ENCODE data around the gene RIT2. TPM values are rescaled to one million over a fixed set of nuclear protein-coding genes. Genes with fewer than 3 reads are reported as not detected.

RIT2 gene
- total RNA-seq, 1 experiment from 2014 or later = 1.5 TPM

DNA sequence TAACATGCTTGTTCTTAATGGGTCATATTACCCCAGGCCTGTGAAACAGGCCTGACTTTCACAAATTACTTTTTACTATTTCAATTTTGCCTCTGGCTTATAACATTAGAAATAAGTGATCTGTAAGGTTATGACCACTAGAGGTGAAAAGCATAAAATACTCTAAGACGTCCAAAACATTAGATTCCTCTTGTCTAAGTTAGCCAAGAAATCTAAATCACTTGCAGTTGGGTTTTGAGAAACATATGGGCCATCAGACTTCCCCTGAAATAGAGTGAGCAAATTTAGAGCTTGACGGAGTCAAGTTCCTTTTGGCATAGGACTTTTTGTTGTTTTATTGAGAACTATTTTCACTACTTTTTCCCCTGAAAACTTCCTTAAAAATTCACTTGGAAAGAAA is 32.7 kb upstream of the RIT2 start (continued):
- TF ChIP-seq, protein P1, sequence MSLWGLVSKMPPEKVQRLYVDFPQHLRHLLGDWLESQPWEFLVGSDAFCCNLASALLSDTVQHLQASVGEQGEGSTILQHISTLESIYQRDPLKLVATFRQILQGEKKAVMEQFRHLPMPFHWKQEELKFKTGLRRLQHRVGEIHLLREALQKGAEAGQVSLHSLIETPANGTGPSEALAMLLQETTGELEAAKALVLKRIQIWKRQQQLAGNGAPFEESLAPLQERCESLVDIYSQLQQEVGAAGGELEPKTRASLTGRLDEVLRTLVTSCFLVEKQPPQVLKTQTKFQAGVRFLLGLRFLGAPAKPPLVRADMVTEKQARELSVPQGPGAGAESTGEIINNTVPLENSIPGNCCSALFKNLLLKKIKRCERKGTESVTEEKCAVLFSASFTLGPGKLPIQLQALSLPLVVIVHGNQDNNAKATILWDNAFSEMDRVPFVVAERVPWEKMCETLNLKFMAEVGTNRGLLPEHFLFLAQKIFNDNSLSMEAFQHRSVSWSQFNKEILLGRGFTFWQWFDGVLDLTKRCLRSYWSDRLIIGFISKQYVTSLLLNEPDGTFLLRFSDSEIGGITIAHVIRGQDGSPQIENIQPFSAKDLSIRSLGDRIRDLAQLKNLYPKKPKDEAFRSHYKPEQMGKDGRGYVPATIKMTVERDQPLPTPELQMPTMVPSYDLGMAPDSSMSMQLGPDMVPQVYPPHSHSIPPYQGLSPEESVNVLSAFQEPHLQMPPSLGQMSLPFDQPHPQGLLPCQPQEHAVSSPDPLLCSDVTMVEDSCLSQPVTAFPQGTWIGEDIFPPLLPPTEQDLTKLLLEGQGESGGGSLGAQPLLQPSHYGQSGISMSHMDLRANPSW (CRISPR knock-in tag; conservative IDR thresholded peaks at IDR 0.05; ENCODE audit: low read depth) = no peak
- TF ChIP-seq NR1H2 (CRISPR knock-in tag; IDR thresholded peaks at IDR 0.05) (no peak), SOX15 (CRISPR knock-in tag; IDR thresholded peaks at IDR 0.05) (no peak), FOXP1 (CRISPR knock-in tag; IDR thresholded peaks at IDR 0.05; ENCODE audit: borderline replicate concordance) (no peak)
- TF ChIP-seq, protein P2, sequence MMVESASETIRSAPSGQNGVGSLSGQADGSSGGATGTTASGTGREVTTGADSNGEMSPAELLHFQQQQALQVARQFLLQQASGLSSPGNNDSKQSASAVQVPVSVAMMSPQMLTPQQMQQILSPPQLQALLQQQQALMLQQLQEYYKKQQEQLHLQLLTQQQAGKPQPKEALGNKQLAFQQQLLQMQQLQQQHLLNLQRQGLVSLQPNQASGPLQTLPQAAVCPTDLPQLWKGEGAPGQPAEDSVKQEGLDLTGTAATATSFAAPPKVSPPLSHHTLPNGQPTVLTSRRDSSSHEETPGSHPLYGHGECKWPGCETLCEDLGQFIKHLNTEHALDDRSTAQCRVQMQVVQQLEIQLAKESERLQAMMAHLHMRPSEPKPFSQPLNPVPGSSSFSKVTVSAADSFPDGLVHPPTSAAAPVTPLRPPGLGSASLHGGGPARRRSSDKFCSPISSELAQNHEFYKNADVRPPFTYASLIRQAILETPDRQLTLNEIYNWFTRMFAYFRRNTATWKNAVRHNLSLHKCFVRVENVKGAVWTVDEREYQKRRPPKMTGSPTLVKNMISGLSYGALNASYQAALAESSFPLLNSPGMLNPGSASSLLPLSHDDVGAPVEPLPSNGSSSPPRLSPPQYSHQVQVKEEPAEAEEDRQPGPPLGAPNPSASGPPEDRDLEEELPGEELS (CRISPR knock-in tag; IDR thresholded peaks at IDR 0.05) = no peak

DNA sequence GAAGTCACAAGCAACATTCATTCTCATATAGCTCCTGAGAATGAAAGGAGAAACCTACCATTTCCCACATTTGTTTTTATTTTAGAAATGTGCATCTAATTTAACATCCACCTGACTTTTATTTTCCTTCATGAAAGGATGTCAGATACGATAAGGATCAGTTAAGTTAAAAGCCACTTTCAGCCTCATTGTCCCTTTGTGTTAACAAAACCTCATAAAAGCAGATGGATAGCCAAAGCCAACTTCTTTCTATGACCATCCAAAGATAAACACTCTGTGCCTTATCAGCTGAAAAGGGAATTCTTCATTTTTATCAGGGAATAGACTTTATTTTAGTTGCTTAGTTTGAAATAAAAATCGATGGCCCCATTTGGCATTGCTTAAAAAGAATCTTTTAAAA is 25.7 kb upstream of the RIT2 start:
- DNase-seq (ENCODE audit: low spot score) (no peak), ATAC-seq (no peak)
- ChIA-PET POLR2A (no interaction called here), CTCF (no interaction called here)
- H3K9me3 Mint-ChIP-seq = peaks cover 37% of the 10 kb centered on the region
- H3K4me3 Mint-ChIP-seq = no peak overlapping the region
- H3K27ac Mint-ChIP-seq = no peak overlapping the region
- H3K4me1 Mint-ChIP-seq = no peaks in the 10 kb centered on the region
- TF ChIP-seq TCF7 (CRISPR knock-in tag; IDR thresholded peaks at IDR 0.05; ENCODE audit: low read depth) (no peak), SP1 (CRISPR knock-in tag; conservative IDR thresholded peaks at IDR 0.05) (no peak)
- TF ChIP-seq, protein P2 (CRISPR knock-in tag; IDR thresholded peaks at IDR 0.05) = no peak
- TF ChIP-seq, protein P3, sequence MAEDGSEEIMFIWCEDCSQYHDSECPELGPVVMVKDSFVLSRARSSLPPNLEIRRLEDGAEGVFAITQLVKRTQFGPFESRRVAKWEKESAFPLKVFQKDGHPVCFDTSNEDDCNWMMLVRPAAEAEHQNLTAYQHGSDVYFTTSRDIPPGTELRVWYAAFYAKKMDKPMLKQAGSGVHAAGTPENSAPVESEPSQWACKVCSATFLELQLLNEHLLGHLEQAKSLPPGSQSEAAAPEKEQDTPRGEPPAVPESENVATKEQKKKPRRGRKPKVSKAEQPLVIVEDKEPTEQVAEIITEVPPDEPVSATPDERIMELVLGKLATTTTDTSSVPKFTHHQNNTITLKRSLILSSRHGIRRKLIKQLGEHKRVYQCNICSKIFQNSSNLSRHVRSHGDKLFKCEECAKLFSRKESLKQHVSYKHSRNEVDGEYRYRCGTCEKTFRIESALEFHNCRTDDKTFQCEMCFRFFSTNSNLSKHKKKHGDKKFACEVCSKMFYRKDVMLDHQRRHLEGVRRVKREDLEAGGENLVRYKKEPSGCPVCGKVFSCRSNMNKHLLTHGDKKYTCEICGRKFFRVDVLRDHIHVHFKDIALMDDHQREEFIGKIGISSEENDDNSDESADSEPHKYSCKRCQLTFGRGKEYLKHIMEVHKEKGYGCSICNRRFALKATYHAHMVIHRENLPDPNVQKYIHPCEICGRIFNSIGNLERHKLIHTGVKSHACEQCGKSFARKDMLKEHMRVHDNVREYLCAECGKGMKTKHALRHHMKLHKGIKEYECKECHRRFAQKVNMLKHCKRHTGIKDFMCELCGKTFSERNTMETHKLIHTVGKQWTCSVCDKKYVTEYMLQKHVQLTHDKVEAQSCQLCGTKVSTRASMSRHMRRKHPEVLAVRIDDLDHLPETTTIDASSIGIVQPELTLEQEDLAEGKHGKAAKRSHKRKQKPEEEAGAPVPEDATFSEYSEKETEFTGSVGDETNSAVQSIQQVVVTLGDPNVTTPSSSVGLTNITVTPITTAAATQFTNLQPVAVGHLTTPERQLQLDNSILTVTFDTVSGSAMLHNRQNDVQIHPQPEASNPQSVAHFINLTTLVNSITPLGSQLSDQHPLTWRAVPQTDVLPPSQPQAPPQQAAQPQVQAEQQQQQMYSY (CRISPR knock-in tag; IDR thresholded peaks at IDR 0.05) = no peak
- TF ChIP-seq, protein P4, sequence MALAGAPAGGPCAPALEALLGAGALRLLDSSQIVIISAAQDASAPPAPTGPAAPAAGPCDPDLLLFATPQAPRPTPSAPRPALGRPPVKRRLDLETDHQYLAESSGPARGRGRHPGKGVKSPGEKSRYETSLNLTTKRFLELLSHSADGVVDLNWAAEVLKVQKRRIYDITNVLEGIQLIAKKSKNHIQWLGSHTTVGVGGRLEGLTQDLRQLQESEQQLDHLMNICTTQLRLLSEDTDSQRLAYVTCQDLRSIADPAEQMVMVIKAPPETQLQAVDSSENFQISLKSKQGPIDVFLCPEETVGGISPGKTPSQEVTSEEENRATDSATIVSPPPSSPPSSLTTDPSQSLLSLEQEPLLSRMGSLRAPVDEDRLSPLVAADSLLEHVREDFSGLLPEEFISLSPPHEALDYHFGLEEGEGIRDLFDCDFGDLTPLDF (CRISPR knock-in tag; IDR thresholded peaks at IDR 0.05) = no peak
- TF ChIP-seq, protein P1 (CRISPR knock-in tag; conservative IDR thresholded peaks at IDR 0.05; ENCODE audit: low read depth) = no peak
- peaks cover 16% of the 10 kb centered on the region for H3K36me3 Mint-ChIP-seq
- no peaks in the 10 kb centered on the region for H3K27me3 Mint-ChIP-seq (ENCODE audit: low read depth)

Measured in WTC11 (cell line).